ENCODE results near the gene ACLY.
"Not testable (repeated sequence)": the region's sequence is repeated elsewhere in the genome, so short reads cannot be mapped to it uniquely, and the experiment has no call there.

The ACLY gene

GRCh38 chr17:41939693-41940090 lies 20.9 kb upstream of the ACLY start:
- DNase-seq (ENCODE audit: low read depth in 2 of 2): no peak

- DNase-seq (ENCODE audit: low read depth in 2 of 2): no peak
Measured at GRCh38 chr17:41939044-41939692, 20.4 kb upstream of the ACLY start.

- DNase-seq (ENCODE audit: low read depth in 2 of 2): no peak
Measured at GRCh38 chr17:41937970-41938954, 19.5 kb upstream of the ACLY start.

- no peak for DNase-seq (ENCODE audit: low read depth in 2 of 2)
Measured at GRCh38 chr17:41935641-41936040, 16.9 kb upstream of the ACLY start.

GRCh38 chr17:41932816-41933389 lies 14.2 kb upstream of the ACLY start:
- DNase-seq (ENCODE audit: low read depth in 2 of 2): no peak

- DNase-seq (ENCODE audit: low read depth in 2 of 2): not testable (repeated sequence)
Measured at GRCh38 chr17:41931715-41932114, 13.0 kb upstream of the ACLY start.

- DNase-seq (ENCODE audit: low read depth in 2 of 2): not testable (repeated sequence)
Measured at GRCh38 chr17:41930833-41931156, 12.0 kb upstream of the ACLY start.

GRCh38 chr17:41930009-41930832 lies 11.5 kb upstream of the ACLY start, which contains the start of gene ODAD4:
TSS of gene ODAD4 (plus strand) at chr17:41930617. CDS start at chr17:41930724, 107 bp downstream.
- peak; percentile 93 to 95 for DNase-seq (ENCODE audit: low read depth in 2 of 2)

- no peak for DNase-seq (ENCODE audit: low read depth in 2 of 2)
Measured at GRCh38 chr17:41928693-41929251, 10.0 kb upstream of the ACLY start.

GRCh38 chr17:41925991-41926590 lies 7.3 kb upstream of the ACLY start:
- DNase-seq (ENCODE audit: low read depth in 2 of 2): no peak

- DNase-seq (ENCODE audit: low read depth in 2 of 2): no peak
Measured at GRCh38 chr17:41920580-41920955, 1.8 kb upstream of the ACLY start.

GRCh38 chr17:41919840-41920579 lies 1.3 kb upstream of the ACLY start:
- DNase-seq (ENCODE audit: low read depth in 2 of 2): no peak

- DNase-seq (ENCODE audit: low read depth in 2 of 2): no peak
Measured at GRCh38 chr17:41919165-41919817, 540 bp upstream of the ACLY start.

GRCh38 chr17:41917679-41918313 lies 955 bp downstream of the ACLY start:
- peak; percentile 14 to 22 for DNase-seq (ENCODE audit: low read depth in 2 of 2)

- no peak for DNase-seq (ENCODE audit: low read depth in 2 of 2)
Measured at GRCh38 chr17:41917192-41917591, 1.6 kb downstream of the ACLY start.

GRCh38 chr17:41915566-41915965 lies 3.2 kb downstream of the ACLY start:
- no peak for DNase-seq (ENCODE audit: low read depth in 2 of 2)

GRCh38 chr17:41915020-41915419 lies 3.7 kb downstream of the ACLY start:
- DNase-seq (ENCODE audit: low read depth in 2 of 2): no peak

- no peak for DNase-seq (ENCODE audit: low read depth in 2 of 2)
Measured at GRCh38 chr17:41914358-41914766, 4.4 kb downstream of the ACLY start.

- DNase-seq (ENCODE audit: low read depth in 2 of 2): no peak
Measured at GRCh38 chr17:41913798-41914197, 5.0 kb downstream of the ACLY start.

Measured in stimulated activated CD8-positive, alpha-beta memory T cell treated with anti-CD3 and anti-CD28 coated beads, Interleukin-15, amount 100 ng/mL, for 48 hours (primary cell).